NCI-H226 (cell line): Measurements from ENCODE around the gene PIPOX.

Source experiments
- DNase-seq: peaks from one replicate; pipeline ENCODE4 v3.0.0-alpha.2; 2015

The PIPOX gene

GRCh38 chr17:29049541-29050145, 6.7 kb downstream of the PIPOX start:
- peak; percentile 81 for DNase-seq

DNA sequence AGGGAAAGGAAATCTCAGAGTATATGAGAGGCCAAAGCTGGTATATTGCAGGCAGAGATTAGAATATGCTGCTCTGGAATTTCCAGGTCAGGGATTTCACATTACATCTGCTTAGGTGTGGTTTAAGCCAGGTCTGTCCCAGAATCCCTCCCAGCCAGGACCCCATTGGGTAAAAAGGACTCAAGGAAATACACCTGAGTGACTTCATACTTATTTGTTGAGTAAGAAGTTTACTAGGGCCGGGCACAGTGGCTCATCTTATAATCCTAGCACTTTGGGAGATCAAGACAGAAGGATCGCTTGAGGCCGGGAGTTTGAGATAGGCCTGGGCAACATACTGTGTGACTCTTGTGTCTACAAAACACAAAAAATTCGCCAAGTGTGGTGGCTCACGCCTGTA, 7.2 kb downstream of the PIPOX start:
- no peak for DNase-seq

DNA sequence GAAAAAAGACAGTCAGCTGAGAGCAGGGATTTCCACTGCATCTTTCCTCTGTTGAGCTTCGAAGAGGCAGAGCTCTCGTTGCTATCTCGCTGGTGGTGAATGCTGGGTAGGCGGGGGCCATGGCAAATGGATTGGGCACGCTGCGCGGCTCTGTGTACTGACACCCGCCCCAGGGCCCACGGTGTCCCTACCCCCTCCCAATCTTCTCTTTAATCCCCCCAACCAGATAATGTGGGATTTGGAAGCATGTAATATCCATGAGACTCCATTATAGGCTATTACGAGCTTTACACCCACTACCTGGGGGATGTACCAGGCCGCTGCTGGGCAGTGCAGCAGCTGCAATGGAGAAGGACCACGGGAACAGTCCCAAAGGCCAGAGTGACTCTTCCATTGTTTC, 8.3 kb downstream of the PIPOX start:
- DNase-seq = no peak

- no peak for DNase-seq
Observed at GRCh38 chr17:29051731-29052130, 8.8 kb downstream of the PIPOX start.

- no peak for DNase-seq
Observed at GRCh38 chr17:29054835-29055234, 11.9 kb downstream of the PIPOX start.

GRCh38 chr17:29057361-29057760, 14.4 kb downstream of the PIPOX start:
- no peak for DNase-seq

DNA sequence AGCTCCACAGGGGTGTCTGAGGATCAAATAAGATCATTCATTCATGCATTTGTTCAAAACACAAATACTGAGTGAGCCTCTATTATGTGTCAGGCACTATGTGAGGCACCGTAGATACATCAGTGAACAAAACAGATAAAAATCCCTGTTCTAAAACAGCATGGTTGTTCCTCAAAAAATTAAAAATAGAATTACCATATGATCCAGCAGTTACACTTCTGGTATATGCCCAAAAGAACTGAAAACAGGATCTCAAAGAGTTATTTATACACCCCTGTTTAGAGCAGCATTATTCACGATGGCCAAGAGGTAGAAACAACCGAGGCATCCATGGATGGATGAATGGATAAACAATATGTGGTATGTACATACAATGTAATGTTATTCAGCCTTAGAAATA, 15.4 kb downstream of the PIPOX start:
- DNase-seq = no peak

GRCh38 chr17:29059281-29059680, 16.3 kb downstream of the PIPOX start:
- peak; percentile 51 for DNase-seq

DNA sequence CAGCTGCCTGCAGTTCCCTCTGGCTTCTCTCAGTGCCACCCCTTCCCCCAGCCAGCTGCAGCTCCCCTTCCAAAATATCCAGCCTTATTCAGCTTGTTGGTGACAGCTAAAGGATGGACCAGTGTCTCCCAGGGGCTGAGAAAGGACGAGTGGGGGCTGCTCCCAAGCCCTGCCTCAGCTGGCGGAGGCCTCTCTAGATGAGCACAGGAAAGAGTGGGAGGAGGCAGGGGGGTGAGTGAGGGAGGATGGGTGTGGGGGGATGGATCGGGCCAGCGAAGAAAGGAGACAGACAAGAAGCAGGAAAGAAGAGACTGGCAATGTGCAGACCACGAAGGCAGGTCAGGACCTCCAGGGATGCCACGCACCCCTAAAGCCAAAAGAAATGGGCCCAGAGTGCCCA, 17.5 kb downstream of the PIPOX start:
- no peak for DNase-seq

DNA sequence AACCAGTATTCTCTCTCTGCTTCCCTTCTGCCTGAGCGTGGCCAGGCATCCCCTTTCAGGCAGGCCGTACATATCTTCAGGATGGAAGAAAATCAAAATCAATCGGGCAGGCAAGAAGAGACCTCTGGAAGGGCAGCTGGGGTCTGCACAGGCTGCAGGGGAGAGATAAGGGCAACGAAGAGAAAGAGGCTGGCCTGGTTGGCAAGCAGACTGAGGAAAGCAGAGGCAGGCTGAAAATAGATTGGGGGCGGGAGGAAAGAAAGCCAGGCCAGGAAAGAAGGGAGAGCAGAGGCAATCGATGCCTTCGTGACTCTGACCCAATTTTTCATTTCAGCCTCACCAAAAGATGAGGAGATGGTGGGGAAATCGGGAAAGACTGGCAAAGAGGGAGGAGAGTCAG, 18.1 kb downstream of the PIPOX start:
- no peak for DNase-seq

DNA sequence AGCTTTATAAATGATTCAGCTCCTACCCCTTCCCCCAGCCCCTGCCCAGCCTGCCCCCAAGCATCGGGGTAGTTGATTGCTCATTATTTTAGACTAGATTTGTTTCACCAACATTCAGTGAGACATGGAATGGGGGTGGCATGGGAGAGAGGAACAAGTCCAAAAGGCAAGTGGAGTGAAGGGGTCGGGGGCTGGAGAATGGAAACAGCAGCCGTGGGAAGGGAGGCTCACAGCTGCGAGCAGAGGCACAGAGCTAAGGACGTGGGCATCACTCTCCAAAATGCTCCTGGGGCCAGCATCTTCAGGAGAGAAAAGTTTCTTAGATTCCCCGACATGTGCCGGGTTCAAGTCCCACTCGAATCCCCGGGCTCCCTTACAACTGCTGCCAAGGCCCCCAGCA, 19.3 kb downstream of the PIPOX start:
- DNase-seq = no peak

DNA sequence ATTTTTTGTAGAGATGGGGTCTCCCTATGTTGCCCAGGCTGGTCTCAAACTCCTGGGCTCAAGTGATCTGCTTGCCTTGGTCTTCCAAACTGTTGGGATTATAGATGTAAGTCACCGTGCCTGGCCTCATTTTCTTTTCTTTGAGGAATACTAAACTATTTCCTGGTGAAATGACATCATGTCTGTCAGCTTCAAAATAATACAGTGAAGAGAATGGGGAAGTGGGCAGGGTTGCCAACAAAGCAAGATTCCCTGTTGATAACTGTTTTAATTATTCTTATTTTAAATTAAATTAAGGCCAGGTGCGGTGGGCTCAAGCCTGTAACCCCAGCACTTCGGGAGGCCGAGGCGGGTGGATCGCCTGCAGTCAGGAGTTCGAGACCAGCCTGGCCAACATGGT, 21.1 kb downstream of the PIPOX start:
- no peak for DNase-seq

- DNase-seq = no peak
Observed at GRCh38 chr17:29066047-29066446, 23.1 kb downstream of the PIPOX start.

- DNase-seq = no peak
Observed at GRCh38 chr17:29066606-29067005, 23.7 kb downstream of the PIPOX start.

- no peak for DNase-seq
Observed at GRCh38 chr17:29068818-29069217, 25.9 kb downstream of the PIPOX start.

DNA sequence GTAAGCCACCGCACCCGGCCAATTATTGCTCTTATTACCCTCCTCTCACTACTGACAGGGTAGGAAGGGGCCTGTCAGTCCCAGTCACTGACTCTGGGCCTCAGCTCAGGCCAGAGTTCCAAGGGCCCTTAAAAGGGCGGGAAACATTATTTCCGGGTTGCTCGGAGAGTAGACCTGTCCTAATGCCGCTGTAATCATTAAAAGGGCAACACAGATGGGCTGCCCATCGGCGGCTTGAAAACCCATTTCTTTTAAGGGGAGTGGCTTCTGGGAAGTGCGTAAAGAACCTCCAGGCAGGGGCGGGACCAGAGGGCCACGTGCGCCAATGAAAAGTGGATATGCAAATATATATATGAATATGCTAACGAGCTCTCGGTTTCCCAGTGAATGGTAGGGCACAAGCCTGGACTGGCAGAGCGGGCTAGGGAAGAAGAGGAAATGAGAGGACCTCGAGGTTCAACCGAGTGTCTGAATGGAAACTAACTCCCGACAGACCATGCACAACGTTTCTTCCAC, 26.6 kb downstream of the PIPOX start:
- no peak for DNase-seq

- no peak for DNase-seq
Observed at GRCh38 chr17:29070308-29070707, 27.4 kb downstream of the PIPOX start.

DNA sequence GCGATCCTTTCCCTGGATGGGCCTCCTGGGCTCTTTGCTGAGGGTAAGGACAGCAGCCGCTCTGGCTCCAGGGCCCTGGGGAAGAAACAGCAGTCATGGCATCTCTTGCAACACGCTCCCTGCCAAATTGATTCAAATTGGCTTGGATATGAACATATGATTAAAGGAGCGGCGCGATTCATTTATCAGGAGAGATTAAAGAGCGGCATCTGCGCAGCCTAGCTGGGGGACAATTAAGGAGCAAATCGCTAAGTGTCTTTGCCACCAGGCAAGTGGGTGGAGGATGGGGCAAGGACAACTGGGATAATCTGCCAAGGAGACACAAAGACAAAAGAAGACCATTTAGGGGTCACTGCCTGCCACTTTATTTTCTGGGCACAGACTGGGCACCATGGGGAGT, 27.8 kb downstream of the PIPOX start:
- no peak for DNase-seq

DNA sequence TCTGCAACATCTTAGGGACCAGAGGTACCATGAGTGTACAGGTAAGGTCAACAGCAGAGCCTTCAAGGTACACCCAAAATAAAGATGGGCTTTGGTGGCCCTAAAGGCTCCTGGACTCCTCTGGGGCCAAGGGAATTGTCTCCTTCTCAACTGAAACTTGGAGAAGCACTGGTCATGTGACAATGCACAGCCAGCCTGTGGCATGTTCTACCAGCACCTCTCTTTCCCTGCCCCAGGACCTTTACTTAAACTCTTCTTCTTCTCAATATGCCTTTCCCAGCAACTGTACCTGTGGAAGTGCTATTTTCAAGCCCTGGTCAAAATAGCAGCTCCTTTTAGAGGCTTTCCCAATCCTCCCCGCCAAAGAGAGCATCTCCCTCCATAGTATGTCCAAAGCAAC, 28.4 kb downstream of the PIPOX start:
- no peak for DNase-seq

- DNase-seq = no peak
Observed at GRCh38 chr17:29073045-29073444, 30.1 kb downstream of the PIPOX start.

DNA sequence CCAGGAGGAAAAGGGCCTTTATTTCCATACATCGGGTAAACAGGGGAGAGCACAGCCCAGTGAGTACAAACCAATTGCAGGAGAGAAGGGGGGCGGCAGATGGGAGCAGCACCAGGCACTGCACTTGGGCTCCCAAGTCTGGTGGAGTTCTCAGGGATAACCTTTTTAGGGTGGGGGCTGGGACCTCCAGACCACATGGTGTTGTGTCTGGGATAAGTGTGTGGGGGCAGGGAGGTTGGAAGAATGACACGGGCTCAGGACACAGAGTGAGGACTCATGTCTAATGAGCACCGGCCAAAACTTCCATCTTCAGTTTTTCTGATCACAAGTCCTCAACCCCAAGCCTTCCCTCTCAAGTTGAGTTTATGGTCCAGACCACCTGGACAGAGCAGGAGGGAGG, 30.6 kb downstream of the PIPOX start:
- no peak for DNase-seq

GRCh38 chr17:29074488-29074887, 31.5 kb downstream of the PIPOX start:
- no peak for DNase-seq

- no peak for DNase-seq
Observed at GRCh38 chr17:29076087-29076486, 33.1 kb downstream of the PIPOX start.

DNA sequence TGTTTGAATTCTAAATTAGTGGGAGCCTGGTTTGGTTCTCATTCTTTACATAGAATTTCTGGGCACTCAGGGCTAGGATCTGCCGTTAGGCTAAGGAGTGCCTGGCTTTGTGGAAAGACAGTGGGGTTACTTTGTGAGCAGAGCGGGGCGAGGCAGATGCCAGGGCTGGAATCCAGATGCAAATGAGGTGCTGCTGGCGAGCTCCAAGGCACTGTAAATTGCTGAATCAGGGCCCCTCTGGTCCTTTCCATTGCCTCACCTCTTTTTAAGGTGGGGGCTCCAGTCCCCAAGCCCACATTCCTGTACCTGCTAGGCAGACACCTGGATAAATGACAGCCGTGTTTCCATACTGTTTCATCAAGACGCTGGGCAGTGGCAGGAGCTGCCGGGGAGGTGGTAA, 33.8 kb downstream of the PIPOX start:
- DNase-seq = no peak

- DNase-seq = no peak
Observed at GRCh38 chr17:29077320-29077719, 34.4 kb downstream of the PIPOX start.
